ENCODE data around the gene PIK3AP1.

- TF ChIP-seq, protein P1, sequence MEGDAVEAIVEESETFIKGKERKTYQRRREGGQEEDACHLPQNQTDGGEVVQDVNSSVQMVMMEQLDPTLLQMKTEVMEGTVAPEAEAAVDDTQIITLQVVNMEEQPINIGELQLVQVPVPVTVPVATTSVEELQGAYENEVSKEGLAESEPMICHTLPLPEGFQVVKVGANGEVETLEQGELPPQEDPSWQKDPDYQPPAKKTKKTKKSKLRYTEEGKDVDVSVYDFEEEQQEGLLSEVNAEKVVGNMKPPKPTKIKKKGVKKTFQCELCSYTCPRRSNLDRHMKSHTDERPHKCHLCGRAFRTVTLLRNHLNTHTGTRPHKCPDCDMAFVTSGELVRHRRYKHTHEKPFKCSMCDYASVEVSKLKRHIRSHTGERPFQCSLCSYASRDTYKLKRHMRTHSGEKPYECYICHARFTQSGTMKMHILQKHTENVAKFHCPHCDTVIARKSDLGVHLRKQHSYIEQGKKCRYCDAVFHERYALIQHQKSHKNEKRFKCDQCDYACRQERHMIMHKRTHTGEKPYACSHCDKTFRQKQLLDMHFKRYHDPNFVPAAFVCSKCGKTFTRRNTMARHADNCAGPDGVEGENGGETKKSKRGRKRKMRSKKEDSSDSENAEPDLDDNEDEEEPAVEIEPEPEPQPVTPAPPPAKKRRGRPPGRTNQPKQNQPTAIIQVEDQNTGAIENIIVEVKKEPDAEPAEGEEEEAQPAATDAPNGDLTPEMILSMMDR (IDR thresholded peaks at IDR 0.05) = no peak
- TF ChIP-seq POLR2A (IDR thresholded peaks at IDR 0.05) = no peak
- TF ChIP-seq EP300 (IDR thresholded peaks at IDR 0.05) = no peak
Measured at GRCh38 chr10:96619120-96619519, 101.2 kb downstream of the PIK3AP1 start.

All from gastroesophageal sphincter (tissue), 3 donors.